Stomach (tissue), 4 donors: ENCODE results near the gene NEDD9.

Experiments
- CTCF ChIP-seq, 7 experiments: fragments of 450-650 bp in 4 of 7; fragments of 200-600 bp in 3 of 7; sonication (generic) in 3 of 7; IDR thresholded peaks; one replicate each; pipeline ENCODE4 v1.5.1; 2016 to 2019; ENCODE audit warnings: antibody characterized with exemption in 7 of 7, control low read depth in 2 of 7, mild to moderate bottlenecking in 1 of 7
- POLR2A ChIP-seq, 4 donors: fragments of 450-650 bp; IDR thresholded peaks; one replicate each; pipeline ENCODE4 v1.6.1; 2016; ENCODE audit warnings: antibody characterized with exemption in 4 of 4, control low read depth in 2 of 4, mild to moderate bottlenecking in 1 of 4, moderate library complexity in 1 of 4

- no peak for TF ChIP-seq CTCF (IDR thresholded peaks at IDR 0.05)
- no peak for TF ChIP-seq POLR2A (IDR thresholded peaks at IDR 0.05)
Observed at GRCh38 chr6:11260249-11261038, 28.0 kb upstream of the NEDD9 start.
